Activated CD4-positive, alpha-beta T cell treated with anti-CD3 and anti-CD28 coated beads for 48 hours (primary cell): ENCODE measurements around the gene TJP2.

Source experiments
- DNase-seq: peaks from one replicate; pipeline ENCODE4 v3.0.0-alpha.2; 2020

TJP2 gene

GRCh38 chr9:69193685-69194032, 19.6 kb downstream of the TJP2 start:
- no peak for DNase-seq

GRCh38 chr9:69194702-69195418, 20.8 kb downstream of the TJP2 start:
- no peak for DNase-seq

GRCh38 chr9:69195668-69196067, 21.6 kb downstream of the TJP2 start:
- DNase-seq = no peak

GRCh38 chr9:69197687-69198086, 23.6 kb downstream of the TJP2 start:
- DNase-seq = no peak

GRCh38 chr9:69198521-69199220, 24.6 kb downstream of the TJP2 start:
- DNase-seq = no peak

- DNase-seq = no peak
Measured at GRCh38 chr9:69199769-69200470, 25.8 kb downstream of the TJP2 start.

GRCh38 chr9:69202556-69202955, 28.5 kb downstream of the TJP2 start:
- DNase-seq = no peak

- no peak for DNase-seq
Measured at GRCh38 chr9:69204326-69204725, 30.2 kb downstream of the TJP2 start.

- no peak for DNase-seq
Measured at GRCh38 chr9:69204849-69205248, 30.8 kb downstream of the TJP2 start.

- DNase-seq = no peak
Measured at GRCh38 chr9:69206047-69206446, 32.0 kb downstream of the TJP2 start.

- no peak for DNase-seq
Measured at GRCh38 chr9:69207503-69207902, 33.4 kb downstream of the TJP2 start.

- DNase-seq = no peak
Measured at GRCh38 chr9:69211424-69212036, 37.5 kb downstream of the TJP2 start.

- DNase-seq = no peak
Measured at GRCh38 chr9:69213647-69214046, 39.6 kb downstream of the TJP2 start.

GRCh38 chr9:69214939-69215338, 40.9 kb downstream of the TJP2 start:
- DNase-seq = no peak

GRCh38 chr9:69215774-69216485, 41.9 kb downstream of the TJP2 start:
- DNase-seq = no peak

- no peak for DNase-seq
Measured at GRCh38 chr9:69218166-69218565, 44.1 kb downstream of the TJP2 start.

GRCh38 chr9:69221036-69221435, 47.0 kb downstream of the TJP2 start:
- no peak for DNase-seq

- no peak for DNase-seq
Measured at GRCh38 chr9:69222970-69223369, 48.9 kb downstream of the TJP2 start.

- DNase-seq = no peak
Measured at GRCh38 chr9:69223605-69224004, 49.5 kb downstream of the TJP2 start.

GRCh38 chr9:69229367-69229766, 55.3 kb downstream of the TJP2 start:
- DNase-seq = no peak

GRCh38 chr9:69232135-69232534, 58.1 kb downstream of the TJP2 start:
- DNase-seq = no peak

- no peak for DNase-seq
Measured at GRCh38 chr9:69234683-69235082, 60.6 kb downstream of the TJP2 start.

- no peak for DNase-seq
Measured at GRCh38 chr9:69236188-69236587, 62.1 kb downstream of the TJP2 start.
